Activated T-cell treated with anti-CD3 and anti-CD28 coated beads for 1 hour (primary cell): Measurements from ENCODE around the gene EPHA4.
"Not testable (repeated sequence)": the region's sequence is repeated elsewhere in the genome, so short reads cannot be mapped to it uniquely, and the experiment has no call there.

Source experiments
- DNase-seq: peaks from one replicate; pipeline ENCODE4 v3.0.0-alpha.2; 2020; ENCODE audit warnings: low read depth

Gene EPHA4

GRCh38 chr2:221539246-221539645 lies 32.9 kb downstream of the EPHA4 start:
- DNase-seq, result no peak

- no peak for DNase-seq
These were observed 36.3 kb downstream of the EPHA4 start for GRCh38 chr2:221535824-221536223.

- DNase-seq, result no peak
These were observed 38.8 kb downstream of the EPHA4 start for GRCh38 chr2:221533299-221533698.

GRCh38 chr2:221532641-221533040 lies 39.5 kb downstream of the EPHA4 start:
- no peak for DNase-seq

- no peak for DNase-seq
These were observed 41.5 kb downstream of the EPHA4 start for GRCh38 chr2:221530653-221531037.

- no peak for DNase-seq
These were observed 42.0 kb downstream of the EPHA4 start for GRCh38 chr2:221529943-221530652.

- DNase-seq, result no peak
These were observed 42.7 kb downstream of the EPHA4 start for GRCh38 chr2:221529177-221529942.

- DNase-seq, result peak; percentile 20
These were observed 44.3 kb downstream of the EPHA4 start for GRCh38 chr2:221527776-221528309.

- DNase-seq, result no peak
These were observed 47.9 kb downstream of the EPHA4 start for GRCh38 chr2:221524158-221524557.

- no peak for DNase-seq
These were observed 50.8 kb downstream of the EPHA4 start for GRCh38 chr2:221521233-221521845.

- DNase-seq, result no peak
These were observed 53.0 kb downstream of the EPHA4 start for GRCh38 chr2:221518935-221519625.

- no peak for DNase-seq
These were observed 53.7 kb downstream of the EPHA4 start for GRCh38 chr2:221518201-221518934.

GRCh38 chr2:221517696-221518151 lies 54.4 kb downstream of the EPHA4 start:
- peak; percentile 46 for DNase-seq

- DNase-seq, result no peak
These were observed 54.9 kb downstream of the EPHA4 start for GRCh38 chr2:221517146-221517695.

GRCh38 chr2:221515864-221516263 lies 56.2 kb downstream of the EPHA4 start:
- DNase-seq, result no peak

- DNase-seq, result no peak
These were observed 57.6 kb downstream of the EPHA4 start for GRCh38 chr2:221514305-221515040.

GRCh38 chr2:221513232-221513631 lies 58.9 kb downstream of the EPHA4 start:
- DNase-seq, result no peak

GRCh38 chr2:221511325-221511724 lies 60.8 kb downstream of the EPHA4 start:
- not testable (repeated sequence) for DNase-seq

GRCh38 chr2:221506469-221506868 lies 65.6 kb downstream of the EPHA4 start:
- DNase-seq, result no peak

- no peak for DNase-seq
These were observed 66.5 kb downstream of the EPHA4 start for GRCh38 chr2:221505605-221506004.
